ENCODE results near the gene STX11. TPM values are rescaled to one million over a fixed set of nuclear protein-coding genes. Genes with fewer than 3 reads are reported as not detected.

The STX11 gene
- total and polyA plus RNA-seq, 2 of the 13 experiments (the other 11 are each of a cell fraction or from before 2014, with no cell fraction given): 0.03 TPM; not detected in 1

- TF ChIP-seq, protein P1, sequence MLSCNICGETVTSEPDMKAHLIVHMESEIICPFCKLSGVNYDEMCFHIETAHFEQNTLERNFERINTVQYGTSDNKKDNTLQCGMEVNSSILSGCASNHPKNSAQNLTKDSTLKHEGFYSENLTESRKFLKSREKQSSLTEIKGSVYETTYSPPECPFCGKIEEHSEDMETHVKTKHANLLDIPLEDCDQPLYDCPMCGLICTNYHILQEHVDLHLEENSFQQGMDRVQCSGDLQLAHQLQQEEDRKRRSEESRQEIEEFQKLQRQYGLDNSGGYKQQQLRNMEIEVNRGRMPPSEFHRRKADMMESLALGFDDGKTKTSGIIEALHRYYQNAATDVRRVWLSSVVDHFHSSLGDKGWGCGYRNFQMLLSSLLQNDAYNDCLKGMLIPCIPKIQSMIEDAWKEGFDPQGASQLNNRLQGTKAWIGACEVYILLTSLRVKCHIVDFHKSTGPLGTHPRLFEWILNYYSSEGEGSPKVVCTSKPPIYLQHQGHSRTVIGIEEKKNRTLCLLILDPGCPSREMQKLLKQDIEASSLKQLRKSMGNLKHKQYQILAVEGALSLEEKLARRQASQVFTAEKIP (CRISPR knock-in tag; IDR thresholded peaks at IDR 0.05; ENCODE audit: borderline replicate concordance): 0 out of 2 replicates have a peak, but pooled peaks have one; percentile 4
- TF ChIP-seq, protein P2, sequence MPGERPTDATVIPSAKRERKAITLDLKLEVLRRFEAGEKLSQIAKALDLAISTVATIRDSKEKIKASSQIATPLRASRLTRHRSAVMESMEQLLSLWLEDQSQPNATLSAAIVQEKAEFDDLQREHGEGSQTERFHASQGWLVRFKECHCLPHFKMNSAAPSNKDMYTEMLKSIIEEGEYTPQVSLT (CRISPR knock-in tag; IDR thresholded peaks at IDR 0.05; ENCODE audit: borderline replicate concordance, low read depth): 0 out of 2 replicates have a peak, but pooled peaks have one; percentile 43
- TF ChIP-seq XBP1 (CRISPR knock-in tag; IDR thresholded peaks at IDR 0.05) (no peak), SCMH1 (CRISPR knock-in tag; IDR thresholded peaks at IDR 0.05; ENCODE audit: borderline replicate concordance) (no peak), ZNF678 (CRISPR knock-in tag; IDR thresholded peaks at IDR 0.05) (no peak; the same call in 1 of the 2 replicates), ZNF557 (CRISPR knock-in tag; IDR thresholded peaks at IDR 0.05) (no peak), EP300 (IDR thresholded peaks at IDR 0.05; ENCODE audit: low read depth in 2 of 2, low read length in 2 of 2) (peak; percentile 51 to 71; a peak in 3 of 4 replicates), EP300 (CRISPR knock-in tag; IDR thresholded peaks at IDR 0.05; ENCODE audit: borderline replicate concordance) (no peak; the same call in 1 of the 2 replicates), HDAC1 (CRISPR knock-in tag; IDR thresholded peaks at IDR 0.05) (peak; percentile 88), REL (CRISPR knock-in tag; conservative IDR thresholded peaks at IDR 0.05) (peak; percentile 89; the same call in 1 of the 2 replicates), HINFP (CRISPR knock-in tag; IDR thresholded peaks at IDR 0.05; ENCODE audit: low read depth) (peak; percentile 77), TFAP4 (IDR thresholded peaks at IDR 0.05; ENCODE audit: borderline replicate concordance, low read depth) (peak; percentile 59; the same call in 1 of the 2 replicates), HHEX (CRISPR knock-in tag; IDR thresholded peaks at IDR 0.05) (no peak), NFYC (CRISPR knock-in tag; IDR thresholded peaks at IDR 0.05) (peak; percentile 15; the same call in 1 of the 2 replicates), ARHGAP35 (CRISPR knock-in tag; IDR thresholded peaks at IDR 0.05; ENCODE audit: borderline replicate concordance) (no peak; the same call in 1 of the 2 replicates), NONO (IDR thresholded peaks at IDR 0.05) (no peak), NONO (CRISPR knock-in tag; conservative IDR thresholded peaks at IDR 0.05) (peak; percentile 94), STAT5B (CRISPR knock-in tag; IDR thresholded peaks at IDR 0.05) (no peak)
- TF ChIP-seq, protein P3, sequence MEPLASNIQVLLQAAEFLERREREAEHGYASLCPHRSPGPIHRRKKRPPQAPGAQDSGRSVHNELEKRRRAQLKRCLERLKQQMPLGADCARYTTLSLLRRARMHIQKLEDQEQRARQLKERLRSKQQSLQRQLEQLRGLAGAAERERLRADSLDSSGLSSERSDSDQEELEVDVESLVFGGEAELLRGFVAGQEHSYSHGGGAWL (CRISPR knock-in tag; IDR thresholded peaks at IDR 0.05): peak; percentile 45
- TF ChIP-seq, protein P4, sequence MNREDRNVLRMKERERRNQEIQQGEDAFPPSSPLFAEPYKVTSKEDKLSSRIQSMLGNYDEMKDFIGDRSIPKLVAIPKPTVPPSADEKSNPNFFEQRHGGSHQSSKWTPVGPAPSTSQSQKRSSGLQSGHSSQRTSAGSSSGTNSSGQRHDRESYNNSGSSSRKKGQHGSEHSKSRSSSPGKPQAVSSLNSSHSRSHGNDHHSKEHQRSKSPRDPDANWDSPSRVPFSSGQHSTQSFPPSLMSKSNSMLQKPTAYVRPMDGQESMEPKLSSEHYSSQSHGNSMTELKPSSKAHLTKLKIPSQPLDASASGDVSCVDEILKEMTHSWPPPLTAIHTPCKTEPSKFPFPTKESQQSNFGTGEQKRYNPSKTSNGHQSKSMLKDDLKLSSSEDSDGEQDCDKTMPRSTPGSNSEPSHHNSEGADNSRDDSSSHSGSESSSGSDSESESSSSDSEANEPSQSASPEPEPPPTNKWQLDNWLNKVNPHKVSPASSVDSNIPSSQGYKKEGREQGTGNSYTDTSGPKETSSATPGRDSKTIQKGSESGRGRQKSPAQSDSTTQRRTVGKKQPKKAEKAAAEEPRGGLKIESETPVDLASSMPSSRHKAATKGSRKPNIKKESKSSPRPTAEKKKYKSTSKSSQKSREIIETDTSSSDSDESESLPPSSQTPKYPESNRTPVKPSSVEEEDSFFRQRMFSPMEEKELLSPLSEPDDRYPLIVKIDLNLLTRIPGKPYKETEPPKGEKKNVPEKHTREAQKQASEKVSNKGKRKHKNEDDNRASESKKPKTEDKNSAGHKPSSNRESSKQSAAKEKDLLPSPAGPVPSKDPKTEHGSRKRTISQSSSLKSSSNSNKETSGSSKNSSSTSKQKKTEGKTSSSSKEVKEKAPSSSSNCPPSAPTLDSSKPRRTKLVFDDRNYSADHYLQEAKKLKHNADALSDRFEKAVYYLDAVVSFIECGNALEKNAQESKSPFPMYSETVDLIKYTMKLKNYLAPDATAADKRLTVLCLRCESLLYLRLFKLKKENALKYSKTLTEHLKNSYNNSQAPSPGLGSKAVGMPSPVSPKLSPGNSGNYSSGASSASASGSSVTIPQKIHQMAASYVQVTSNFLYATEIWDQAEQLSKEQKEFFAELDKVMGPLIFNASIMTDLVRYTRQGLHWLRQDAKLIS (CRISPR knock-in tag; IDR thresholded peaks at IDR 0.05): peak; percentile 55; the same call in 1 of the 2 replicates
Measured at GRCh38 chr6:144215932-144216667, 65.8 kb downstream of the STX11 start (continued).

Measured in HepG2 (cell line).